ENCODE measurements around the gene ANKLE1. TPM values are rescaled to one million over a fixed set of nuclear protein-coding genes. Genes with fewer than 3 reads are reported as not detected.

ANKLE1 gene
- total RNA-seq, 1 experiment from 2014 or later: 16.5 TPM

DNA sequence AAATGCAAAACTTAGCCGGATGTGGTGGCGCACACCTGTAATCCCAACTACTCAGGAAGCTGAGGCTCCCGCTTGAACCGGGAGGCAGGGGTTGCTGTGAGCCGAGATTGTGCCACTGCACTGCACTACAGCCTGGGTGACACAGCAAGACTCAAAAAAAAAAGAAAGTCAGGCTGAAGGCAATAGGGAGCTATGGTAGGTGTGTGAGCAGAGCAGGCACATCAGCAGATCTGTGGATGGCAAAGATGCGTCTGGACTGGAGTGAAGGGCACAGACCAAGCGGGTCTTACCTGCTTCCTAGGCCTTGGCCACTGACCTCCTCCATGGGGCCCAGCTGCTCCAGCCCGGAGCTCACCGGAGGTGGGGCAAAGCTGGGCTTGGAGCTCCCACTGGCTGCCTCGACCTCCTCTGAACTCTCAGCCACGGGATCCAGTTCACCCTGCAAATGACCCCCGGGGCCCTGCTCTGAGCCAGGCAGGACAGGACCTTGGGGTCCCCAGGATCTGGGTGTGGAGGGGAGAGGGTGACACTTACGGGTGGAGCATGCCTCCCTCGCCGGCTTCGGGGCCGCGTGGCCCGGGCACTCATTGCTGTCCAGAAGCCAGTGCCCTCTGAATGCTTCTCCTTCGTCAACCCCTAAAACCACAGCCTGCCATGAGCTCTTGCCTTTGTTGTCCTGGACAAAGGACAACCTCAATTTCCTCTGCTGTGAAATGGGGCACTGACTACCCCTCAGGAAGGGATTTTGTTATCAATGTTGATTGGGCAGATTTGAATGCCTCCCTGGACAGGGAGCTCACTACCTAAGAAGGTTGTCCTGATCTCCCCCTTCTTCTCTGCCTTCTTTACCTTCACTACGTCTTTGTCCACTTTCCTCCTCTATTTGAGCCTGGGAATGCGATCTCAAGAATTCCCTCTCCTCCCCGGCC lies 17.7 kb upstream of the ANKLE1 start:
- Mint-ChIP-seq H3K4me3 (peak overlapping the region; percentile 34 to 61; a peak in 4 of 5 replicates), H3K27me3 (ENCODE audit: low read depth) (peaks cover 1% of the 10 kb centered on the region), H3K9me3 (no peaks in the 10 kb centered on the region; a peak in 1 of 5 replicates), H3K27ac (peak overlapping the region; percentile 95 to 99 (median 96)), H3K36me3 (ENCODE audit: insufficient read depth in 1 of 3, low read depth in 3 of 3) (peaks cover 2 to 10% (median 4%) of the 10 kb centered on the region in 3 experiments; a peak in 6 of 7 replicates), H3K4me1 (peaks cover 18 to 33% of the 10 kb centered on the region in 2 experiments)
- peak overlapping the region; percentile 78 for H4K91ac ChIP-seq (ENCODE audit: insufficient read length, low read depth, low read length)
- TF ChIP-seq, protein P1, sequence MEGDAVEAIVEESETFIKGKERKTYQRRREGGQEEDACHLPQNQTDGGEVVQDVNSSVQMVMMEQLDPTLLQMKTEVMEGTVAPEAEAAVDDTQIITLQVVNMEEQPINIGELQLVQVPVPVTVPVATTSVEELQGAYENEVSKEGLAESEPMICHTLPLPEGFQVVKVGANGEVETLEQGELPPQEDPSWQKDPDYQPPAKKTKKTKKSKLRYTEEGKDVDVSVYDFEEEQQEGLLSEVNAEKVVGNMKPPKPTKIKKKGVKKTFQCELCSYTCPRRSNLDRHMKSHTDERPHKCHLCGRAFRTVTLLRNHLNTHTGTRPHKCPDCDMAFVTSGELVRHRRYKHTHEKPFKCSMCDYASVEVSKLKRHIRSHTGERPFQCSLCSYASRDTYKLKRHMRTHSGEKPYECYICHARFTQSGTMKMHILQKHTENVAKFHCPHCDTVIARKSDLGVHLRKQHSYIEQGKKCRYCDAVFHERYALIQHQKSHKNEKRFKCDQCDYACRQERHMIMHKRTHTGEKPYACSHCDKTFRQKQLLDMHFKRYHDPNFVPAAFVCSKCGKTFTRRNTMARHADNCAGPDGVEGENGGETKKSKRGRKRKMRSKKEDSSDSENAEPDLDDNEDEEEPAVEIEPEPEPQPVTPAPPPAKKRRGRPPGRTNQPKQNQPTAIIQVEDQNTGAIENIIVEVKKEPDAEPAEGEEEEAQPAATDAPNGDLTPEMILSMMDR (conservative IDR thresholded peaks at IDR 0.05): no peak
- H3K56ac ChIP-seq (ENCODE audit: insufficient read length, low read depth, low read length): no peak overlapping the region
- H4K20me1 ChIP-seq (ENCODE audit: control insufficient read depth, insufficient read depth, insufficient read length): no peaks in the 10 kb centered on the region
- H3K27me3 ChIP-seq (ENCODE audit: insufficient read depth, low read length): no peaks in the 10 kb centered on the region
- H3K79me1 ChIP-seq (ENCODE audit: insufficient read depth, low read depth, low read length, poor library complexity, severe bottlenecking): peaks cover 10% of the 10 kb centered on the region
- H3K14ac ChIP-seq (ENCODE audit: insufficient read depth, low read length): no peak overlapping the region
- no peak overlapping the region for H2BK5ac ChIP-seq (ENCODE audit: insufficient read length, low read length)
- no peak overlapping the region for H3T11ph ChIP-seq (ENCODE audit: low read length)
- peak overlapping the region; percentile 53 for H3K27ac ChIP-seq (ENCODE audit: insufficient read length, low read depth, low read length)
- H2BK15ac ChIP-seq (ENCODE audit: low read depth, low read length): no peak overlapping the region
- no peak overlapping the region for H2BK120ac ChIP-seq (ENCODE audit: low read depth, low read length, poor library complexity, severe bottlenecking)
- no peak overlapping the region for H2BK20ac ChIP-seq (ENCODE audit: low read depth, low read length, poor library complexity, severe bottlenecking)
- H2BK12ac ChIP-seq (ENCODE audit: insufficient read length, low read depth, low read length): peak overlapping the region; percentile 69
- H3K4me2 ChIP-seq (ENCODE audit: insufficient read depth, insufficient read length, low read length): peak overlapping the region; percentile 16
- peak overlapping the region; percentile 72 for H3K18ac ChIP-seq (ENCODE audit: insufficient read length, low read depth, low read length)
- no CpG with 5 or more reads among the region's 23 CpGs for WGBS (ENCODE audit: extremely low coverage, insufficient read length, low lambda C conversion rate)
- peak overlapping the region; percentile 40 for H3K9ac ChIP-seq (ENCODE audit: extremely low read depth, insufficient read length, low read length)
- no peak overlapping the region for H3K23ac ChIP-seq (ENCODE audit: insufficient read length, low read depth, low read length)
- peak overlapping the region; percentile 59 for H3K4ac ChIP-seq (ENCODE audit: low read depth, low read length)
- peak overlapping the region; percentile 25 for H2AK5ac ChIP-seq (ENCODE audit: insufficient read length, low read length)
- H4K5ac ChIP-seq (ENCODE audit: insufficient read length, low read depth, low read length): peak overlapping the region; percentile 34
- peaks cover 4% of the 10 kb centered on the region; the same call in 1 of the 2 replicates for H3K4me1 ChIP-seq (ENCODE audit: insufficient read depth, low read length)
- H3K79me2 ChIP-seq (ENCODE audit: insufficient read depth, low read length): no peaks in the 10 kb centered on the region
- no peak for DNase-seq
- H4K8ac ChIP-seq (replicated peaks; ENCODE audit: insufficient read length, low read depth, low read length): no peak overlapping the region
- H3K23me2 ChIP-seq (ENCODE audit: insufficient read length, low read depth, low read length, poor library complexity, severe bottlenecking): peaks cover 5% of the 10 kb centered on the region
- H3K9me3 ChIP-seq (ENCODE audit: control insufficient read depth, low read depth, low read length): peaks cover 10% of the 10 kb centered on the region
- no peak overlapping the region for H2AFZ ChIP-seq (ENCODE audit: low read length)

All from H9 (cell line).